MM.1S (cell line): ENCODE results near the gene LMBR1.
"Not testable (repeated sequence)": the region's sequence is repeated elsewhere in the genome, so short reads cannot be mapped to it uniquely, and the experiment has no call there.

Source experiments
- DNase-seq: peaks from one replicate; pipeline ENCODE4 v3.0.0-alpha.2; 2015
- H2AFZ ChIP-seq: fragments of 300-600 bp; sonication (generic); 2 replicates; pipeline ENCODE4 v1.6.0; 2016; ENCODE audit warnings: antibody characterized with exemption, low read length
- H3F3A ChIP-seq: fragments of 300-600 bp; sonication (generic); 2 replicates; pipeline ENCODE4 v1.6.1; 2016; ENCODE audit warnings: mild to moderate bottlenecking, antibody characterized with exemption, low read length, moderate library complexity, mixed read lengths; ENCODE audit not compliant: insufficient read depth
- H3K27ac ChIP-seq: fragments of 300-600 bp; sonication (generic); 2 replicates; pipeline ENCODE4 v1.5.1; 2016; ENCODE audit warnings: mild to moderate bottlenecking, low read length
- H3K27me3 ChIP-seq: fragments of 300-600 bp; sonication (generic); replicated peaks from 2 replicates; pipeline ENCODE4 v1.6.0; 2016; ENCODE audit warnings: low read length; ENCODE audit not compliant: insufficient read depth
- H3K36me3 ChIP-seq: fragments of 300-600 bp; sonication (generic); replicated peaks from 2 replicates; pipeline ENCODE4 v1.6.1; 2016; ENCODE audit warnings: mild to moderate bottlenecking, low read length, mixed read lengths; ENCODE audit not compliant: insufficient read depth
- H3K4me1 ChIP-seq: fragments of 300-600 bp; sonication (generic); 2 replicates; pipeline ENCODE4 v1.6.1; 2016; ENCODE audit warnings: low read length, mixed read lengths
- H3K4me2 ChIP-seq: fragments of 300-600 bp; sonication (generic); 2 replicates; pipeline ENCODE4 v1.6.0; 2016; ENCODE audit warnings: low read depth, low read length
- H3K4me3 ChIP-seq: fragments of 300-600 bp; sonication (generic); 2 replicates; pipeline ENCODE4 v1.5.1; 2016; ENCODE audit warnings: low read length, mixed read lengths
- H3K79me2 ChIP-seq: fragments of 300-600 bp; sonication (generic); 2 replicates; pipeline ENCODE4 v1.6.1; 2016; ENCODE audit warnings: mixed run types, low read length, mixed read lengths
- H3K9ac ChIP-seq: fragments of 300-600 bp; sonication (generic); 2 replicates; pipeline ENCODE4 v1.6.1; 2016; ENCODE audit warnings: low read length, mixed read lengths
- H3K9me2 ChIP-seq: fragments of 300-600 bp; sonication (generic); replicated peaks from 2 replicates; pipeline ENCODE4 v1.6.1; 2016; ENCODE audit warnings: mild to moderate bottlenecking, low read length, mixed read lengths; ENCODE audit not compliant: insufficient read depth
- H3K9me3 ChIP-seq: fragments of 300-600 bp; sonication (generic); replicated peaks from 2 replicates; pipeline ENCODE4 v1.6.1; 2016; ENCODE audit warnings: mild to moderate bottlenecking, low read length, mixed read lengths; ENCODE audit not compliant: insufficient read depth
- H4K20me1 ChIP-seq: fragments of 300-600 bp; sonication (generic); 2 replicates; pipeline ENCODE4 v1.6.1; 2016; ENCODE audit warnings: mild to moderate bottlenecking, low read length, moderate library complexity, mixed read lengths; ENCODE audit not compliant: insufficient read depth
- CTCF ChIP-seq: fragments of 300-600 bp; sonication (generic); IDR thresholded peaks from 2 replicates; pipeline ENCODE4 v1.5.1; 2016; ENCODE audit warnings: antibody characterized with exemption, low read length, mixed read lengths
- EZH2 ChIP-seq: fragments of 300-600 bp; sonication (generic); optimal IDR thresholded peaks from 2 replicates; pipeline ENCODE3; 2017; ENCODE audit warnings: low read depth, mild to moderate bottlenecking, antibody characterized with exemption, low read length, mixed read lengths
- EZH2phosphoT487 ChIP-seq: fragments of 300-600 bp; sonication (generic); IDR thresholded peaks from 2 replicates; pipeline ENCODE4 v1.6.1; 2018; ENCODE audit warnings: antibody characterized with exemption, low read length

Gene LMBR1

GRCh38 chr7:156639426-156640256 lies 253.3 kb downstream of the LMBR1 start:
- H3K9ac ChIP-seq = peak overlapping the region; percentile 42; the same call in 1 of the 2 replicates
- TF ChIP-seq EZH2phosphoT487 = no peak
- TF ChIP-seq EZH2 = no peak
- TF ChIP-seq CTCF = no peak

GRCh38 chr7:156638443-156639077 lies 254.4 kb downstream of the LMBR1 start:
- Histone ChIP-seq H3K36me3 (no peaks in the 10 kb centered on the region), H3K79me2 (no peaks in the 10 kb centered on the region), H3K27ac (no peak overlapping the region), H3K27me3 (no peaks in the 10 kb centered on the region), H3K9ac (no peak overlapping the region), H3K4me3 (no peak overlapping the region), H4K20me1 (no peaks in the 10 kb centered on the region), H3K9me2 (no peaks in the 10 kb centered on the region), H3K4me2 (no peak overlapping the region), H3F3A (peaks cover 8% of the 10 kb centered on the region; the same call in 1 of the 2 replicates), H3K4me1 (peaks cover 11% of the 10 kb centered on the region; the same call in 1 of the 2 replicates), H3K9me3 (no peaks in the 10 kb centered on the region), H2AFZ (no peak overlapping the region)
- no peak for DNase-seq
- TF ChIP-seq EZH2phosphoT487 (no peak), CTCF (no peak), EZH2 (no peak)

More at GRCh38 chr7:156639426-156640256, 253.3 kb downstream of the LMBR1 start:
- H3K27ac ChIP-seq = no peak overlapping the region
- H3K36me3 ChIP-seq = no peaks in the 10 kb centered on the region
- DNase-seq = no peak
- peaks cover 8% of the 10 kb centered on the region; the same call in 1 of the 2 replicates for H3F3A ChIP-seq
- H2AFZ ChIP-seq = peak overlapping the region; percentile 86
- no peaks in the 10 kb centered on the region for H3K79me2 ChIP-seq
- peak overlapping the region; percentile 86 for H3K4me2 ChIP-seq
- peak overlapping the region; percentile 86 for H3K4me3 ChIP-seq
- no peaks in the 10 kb centered on the region for H3K9me2 ChIP-seq
- H4K20me1 ChIP-seq = no peaks in the 10 kb centered on the region
- H3K4me1 ChIP-seq = peaks cover 11% of the 10 kb centered on the region; the same call in 1 of the 2 replicates
- no peaks in the 10 kb centered on the region for H3K27me3 ChIP-seq
- no peaks in the 10 kb centered on the region for H3K9me3 ChIP-seq

- H3K79me2 ChIP-seq = not testable (repeated sequence)
Observed at GRCh38 chr7:156637093-156637492, 255.9 kb downstream of the LMBR1 start.

More at GRCh38 chr7:156637093-156637492, 255.9 kb downstream of the LMBR1 start:
- H4K20me1 ChIP-seq, H2AFZ ChIP-seq, DNase-seq, H3K4me3 ChIP-seq, H3K27ac ChIP-seq, H3K9me3 ChIP-seq, H3K4me2 ChIP-seq, H3K27me3 ChIP-seq, H3K9ac ChIP-seq, H3K36me3 ChIP-seq, H3K9me2 ChIP-seq, H3F3A ChIP-seq: not testable (repeated sequence)
- peaks cover 11% of the 10 kb centered on the region; the same call in 1 of the 2 replicates for H3K4me1 ChIP-seq
